AG04449 (cell line): ENCODE data around the gene ERGIC1.
A peak's percentile ranks its signal among the peaks of the same experiment; 100 is the strongest.

Experiments used
- CTCF ChIA-PET: fragments of 350-600 bp; formaldehyde crosslinking; extraction: SDS; loops from one replicate; lab custom pipeline; 2021; ENCODE audit warnings: antibody characterized with exemption; lab: Yijun Ruan, JAX
- POLR2A ChIA-PET: fragments of 400-600, 350-600 bp; formaldehyde crosslinking; extraction: SDS; loops from one replicate; lab custom pipeline; 2020; ENCODE audit warnings: antibody characterized with exemption, inconsistent platforms; lab: Yijun Ruan, JAX
- DNase-seq: peaks from one replicate; pipeline ENCODE4 v3.0.0-alpha.2; 2010; ENCODE audit warnings: low read depth, low spot score
- H3K4me3 ChIP-seq: 2 replicates; pipeline ENCODE4 v1.5.1; 2011; ENCODE audit warnings: low read depth, mild to moderate bottlenecking, control low read depth, low read length
- TF ChIP-seq, protein P1 (sequence below): IDR thresholded peaks from one replicate; pipeline ENCODE4 v1.5.1; 2011; ENCODE audit warnings: mild to moderate bottlenecking, moderate library complexity, low read length, control low read depth, inconsistent platforms; ENCODE audit not compliant: insufficient read depth; ENCODE audit errors: missing control alignments

Gene ERGIC1

DNA sequence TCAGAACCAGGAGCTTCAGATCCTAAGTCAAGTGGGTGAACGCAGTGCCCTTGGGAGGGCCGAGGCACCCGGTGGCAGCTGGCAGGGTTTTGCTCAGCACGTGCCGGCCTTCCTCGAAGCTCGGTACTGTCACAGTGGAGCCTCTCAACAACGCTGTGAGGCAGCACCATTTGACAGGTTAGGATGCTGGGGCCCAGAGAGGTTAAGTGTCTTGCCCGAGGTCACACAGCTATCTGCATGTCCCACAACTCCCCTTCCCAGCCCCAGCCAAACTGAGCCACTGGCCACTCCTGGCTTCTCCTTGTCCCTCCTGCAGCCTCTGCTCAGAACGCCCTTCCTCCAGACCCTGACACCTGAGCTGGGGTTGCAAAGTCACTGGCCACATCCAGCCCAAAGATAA is 81.5 kb downstream of the ERGIC1 start:
- no peak overlapping the region for H3K4me3 ChIP-seq
- TF ChIP-seq, protein P1, sequence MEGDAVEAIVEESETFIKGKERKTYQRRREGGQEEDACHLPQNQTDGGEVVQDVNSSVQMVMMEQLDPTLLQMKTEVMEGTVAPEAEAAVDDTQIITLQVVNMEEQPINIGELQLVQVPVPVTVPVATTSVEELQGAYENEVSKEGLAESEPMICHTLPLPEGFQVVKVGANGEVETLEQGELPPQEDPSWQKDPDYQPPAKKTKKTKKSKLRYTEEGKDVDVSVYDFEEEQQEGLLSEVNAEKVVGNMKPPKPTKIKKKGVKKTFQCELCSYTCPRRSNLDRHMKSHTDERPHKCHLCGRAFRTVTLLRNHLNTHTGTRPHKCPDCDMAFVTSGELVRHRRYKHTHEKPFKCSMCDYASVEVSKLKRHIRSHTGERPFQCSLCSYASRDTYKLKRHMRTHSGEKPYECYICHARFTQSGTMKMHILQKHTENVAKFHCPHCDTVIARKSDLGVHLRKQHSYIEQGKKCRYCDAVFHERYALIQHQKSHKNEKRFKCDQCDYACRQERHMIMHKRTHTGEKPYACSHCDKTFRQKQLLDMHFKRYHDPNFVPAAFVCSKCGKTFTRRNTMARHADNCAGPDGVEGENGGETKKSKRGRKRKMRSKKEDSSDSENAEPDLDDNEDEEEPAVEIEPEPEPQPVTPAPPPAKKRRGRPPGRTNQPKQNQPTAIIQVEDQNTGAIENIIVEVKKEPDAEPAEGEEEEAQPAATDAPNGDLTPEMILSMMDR, result no peak
- ChIA-PET CTCF (interaction anchor here (1.0 to 4.7 kb wide), 7 partner anchors 10 to 203 kb away, joined by 3 to 21 read pairs (median 5); no protein-coding TSS in a partner anchor), POLR2A (interaction anchor here (0.7 kb wide), 1 partner anchor 10 kb away, joined by 3 read pairs; no protein-coding TSS in a partner anchor)
- DNase-seq, result no peak

DNA sequence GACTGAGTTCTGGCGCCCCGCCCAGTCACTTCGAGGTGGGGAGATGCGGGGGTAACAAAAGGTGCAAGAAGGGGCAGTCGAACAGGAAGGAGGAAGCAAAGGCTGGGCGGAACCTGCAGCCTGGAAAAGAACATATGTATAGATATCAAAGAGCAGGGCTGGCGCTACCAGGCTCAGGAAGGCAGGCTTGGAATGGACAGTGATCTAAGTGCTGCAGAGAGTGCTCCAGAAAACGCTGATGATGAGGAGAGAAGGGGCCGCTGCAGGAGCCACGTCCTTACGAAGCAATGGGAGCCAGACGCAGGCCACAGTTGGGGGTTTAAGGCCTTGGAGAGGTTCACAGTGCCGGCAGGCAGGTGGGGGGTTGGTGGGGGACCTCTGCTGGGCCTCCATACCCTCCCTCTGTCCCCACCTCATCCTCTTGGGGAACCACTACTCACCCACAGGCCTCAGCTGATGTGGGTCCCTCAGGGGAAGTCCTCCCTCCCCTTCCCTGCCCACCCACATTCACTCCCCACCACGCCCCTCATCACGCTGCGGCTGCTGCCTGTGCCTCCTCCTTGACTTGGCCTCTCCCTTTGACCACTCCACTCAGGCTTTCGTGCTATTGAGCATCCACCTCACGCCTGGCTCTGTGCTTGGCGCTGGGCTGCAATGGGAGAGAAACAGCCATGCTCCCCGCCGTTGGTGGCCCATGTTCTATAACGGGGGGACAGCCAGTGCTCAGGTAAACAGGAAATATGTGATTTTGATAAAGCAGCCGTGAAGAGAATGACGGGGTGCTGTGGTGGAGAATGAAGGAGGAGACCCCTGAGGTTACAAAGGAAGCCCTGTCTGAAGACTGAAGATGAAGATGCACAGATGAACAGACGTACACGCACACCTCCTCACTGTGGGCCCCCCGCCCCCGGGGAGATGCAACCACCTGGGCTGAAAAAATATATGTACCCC is 84.6 kb downstream of the ERGIC1 start:
- CTCF ChIA-PET, result interaction anchor here (1.4 to 3.0 kb wide), 3 partner anchors 13 to 202 kb away, joined by 5 to 21 read pairs (median 8); no protein-coding TSS in a partner anchor
- POLR2A ChIA-PET, result no interaction called here
- H3K4me3 ChIP-seq, result no peak overlapping the region
- TF ChIP-seq, protein P1, result no peak
- no peak for DNase-seq

DNA sequence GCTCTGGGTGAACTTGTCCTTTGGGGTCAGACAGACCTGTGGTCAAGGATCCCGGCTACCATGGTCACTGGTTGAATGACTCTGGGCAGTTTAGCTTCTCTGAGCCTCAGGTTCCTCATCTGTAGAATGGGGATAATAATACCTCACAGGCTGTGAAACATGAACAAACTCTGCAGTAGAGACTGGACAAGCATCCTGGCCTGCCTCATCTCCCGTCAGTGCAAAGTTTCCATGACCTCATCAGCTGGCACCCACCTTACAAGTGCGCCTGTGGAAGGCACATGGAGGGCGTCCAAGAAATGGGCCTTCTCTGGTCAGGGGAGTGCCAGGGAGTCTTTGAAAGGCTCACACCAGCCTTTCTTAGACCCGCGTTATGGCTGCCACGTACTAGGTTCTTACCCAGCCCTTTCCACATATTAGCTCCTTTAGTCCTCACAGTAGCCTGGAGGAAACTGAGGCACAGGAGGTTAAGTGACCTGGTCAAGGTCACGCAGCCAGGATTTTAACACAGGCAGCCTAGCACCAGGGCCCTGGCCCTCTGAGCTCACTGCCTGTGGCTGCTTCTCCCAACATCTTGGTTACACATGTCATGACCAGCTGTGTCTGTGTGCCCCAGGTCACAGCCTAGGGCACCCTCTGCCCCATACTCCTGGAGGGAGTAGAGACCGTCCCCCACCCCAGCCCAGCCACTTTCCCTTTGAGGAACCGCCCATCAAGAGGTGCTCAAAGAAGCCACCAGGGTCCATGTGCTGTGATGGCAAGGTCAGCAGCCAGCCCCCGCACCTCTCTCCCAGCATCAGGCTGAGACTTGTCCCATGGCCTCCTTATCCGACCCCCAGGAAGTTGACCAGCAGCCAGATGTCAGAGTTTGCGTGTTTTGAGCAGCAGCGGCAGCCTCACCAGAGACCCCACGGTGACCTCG is 85.7 kb downstream of the ERGIC1 start:
- POLR2A ChIA-PET, result interaction anchor here (1.1 to 1.4 kb wide), 3 partner anchors 10 to 153 kb away, joined by 4 to 7 read pairs (median 7); partner anchors contain the start of gene DUSP1
- TF ChIP-seq, protein P1, result no peak
- no peak overlapping the region for H3K4me3 ChIP-seq
- CTCF ChIA-PET, result interaction anchor here (0.8 to 3.0 kb wide), 6 partner anchors 12 to 205 kb away, joined by 3 to 21 read pairs (median 4); no protein-coding TSS in a partner anchor
- DNase-seq, result no peak

DNA sequence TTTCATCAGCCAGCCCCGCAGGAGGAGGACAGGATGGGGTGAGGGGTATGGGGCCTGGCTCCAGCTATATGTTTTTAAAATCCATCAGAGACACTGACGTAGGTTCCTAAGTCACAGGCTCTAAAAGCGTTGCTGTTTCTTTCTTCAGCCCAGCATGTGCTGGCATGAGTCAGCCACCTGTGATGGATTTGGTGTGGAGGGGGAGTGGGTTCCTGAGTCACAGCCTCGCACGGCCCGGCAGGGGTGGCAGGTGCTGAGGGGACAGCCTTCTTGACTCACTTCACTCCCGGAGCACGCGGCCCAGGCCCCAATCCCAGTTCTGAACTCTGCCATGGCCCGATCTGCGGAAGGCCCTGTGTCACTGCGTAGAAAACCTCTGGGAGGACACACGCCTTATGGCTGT is 86.4 kb downstream of the ERGIC1 start:
- CTCF ChIA-PET, result interaction anchor here (0.8 to 3.0 kb wide), 5 partner anchors 12 to 205 kb away, joined by 3 to 21 read pairs (median 5); no protein-coding TSS in a partner anchor
- H3K4me3 ChIP-seq, result no peak overlapping the region
- POLR2A ChIA-PET, result interaction anchor here (1.1 to 1.4 kb wide), 3 partner anchors 9 to 153 kb away, joined by 4 to 7 read pairs (median 7); partner anchors contain the start of gene DUSP1
- TF ChIP-seq, protein P1, result no peak
- DNase-seq, result peak; percentile 96

DNA sequence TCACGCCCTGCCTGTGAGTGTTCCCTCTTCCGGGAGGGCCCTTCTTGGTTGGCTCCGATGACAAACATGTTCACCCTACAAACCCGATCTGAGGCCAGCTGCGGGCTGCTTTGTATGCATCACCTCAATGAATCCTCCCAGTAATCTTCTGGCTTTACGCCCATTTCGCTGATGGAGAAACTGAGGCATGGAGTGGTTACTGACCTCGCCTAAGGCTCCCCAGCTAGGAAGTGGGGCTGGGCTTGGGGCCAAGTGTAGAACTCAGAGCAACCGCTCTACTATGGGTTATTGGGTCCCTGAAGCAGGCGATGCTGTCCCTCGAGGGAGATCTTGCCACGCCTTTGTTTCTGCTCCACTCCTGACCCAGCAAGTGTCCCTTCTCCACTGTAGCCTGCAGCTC is 86.9 kb downstream of the ERGIC1 start:
- DNase-seq, result no peak
- ChIA-PET CTCF (interaction anchor here (1.9 to 3.0 kb wide), 3 partner anchors 11 to 209 kb away, joined by 6 to 21 read pairs (median 8); no protein-coding TSS in a partner anchor), POLR2A (interaction anchor here (1.0 to 1.4 kb wide), 3 partner anchors 8 to 154 kb away, joined by 3 to 7 read pairs (median 4); partner anchors contain the start of gene DUSP1)
- TF ChIP-seq, protein P1, result no peak
- no peak overlapping the region for H3K4me3 ChIP-seq
